Endothelial cell of umbilical vein (primary cell): Measurements from ENCODE around the gene TOLLIP. TPM values are rescaled to one million over a fixed set of nuclear protein-coding genes. Genes with fewer than 3 reads are reported as not detected.

Source experiments
- BruUV-seq: library from RNA; stranded (reverse); fragments of 400-500 nt; replicated peaks from 2 replicates; lab custom pipeline; 2021; lab: Mats Ljungman, UMichigan
- CTCF ChIA-PET: fragments of 300-600, 350-600 bp; sonication (Branson Sonifier 250); formaldehyde crosslinking; loops from one replicate; lab custom pipeline; 2021; ENCODE audit warnings: antibody characterized with exemption, inconsistent platforms; lab: Charles Lee
- POLR2A ChIA-PET: fragments of 300-600, 350-600 bp; sonication (Branson Sonifier 250); formaldehyde crosslinking; loops from one replicate; lab custom pipeline; 2021; ENCODE audit warnings: antibody characterized with exemption, inconsistent platforms; lab: Charles Lee
- DNase-seq: peaks from one replicate; pipeline ENCODE4 v3.0.0-alpha.2; 2011; ENCODE audit warnings: low read depth, low spot score
- FAIRE-seq: peaks from 2 replicates; lab custom pipeline; 2011; peaks lifted over from hg19 to GRCh38; lab: Jason Lieb, UNC
- H2AFZ ChIP-seq: 2 replicates; pipeline ENCODE4 v1.6.0; 2012; ENCODE audit warnings: low read depth, low read length, control low read depth, inconsistent platforms
- H3K27ac ChIP-seq: 2 replicates; pipeline ENCODE4 v1.5.1; 2011; ENCODE audit warnings: low read depth, mild to moderate bottlenecking, control low read depth, low read length, moderate library complexity; ENCODE audit not compliant: insufficient read depth
- H3K27me3 ChIP-seq, 2 experiments: 2 replicates each; pipeline versions ENCODE4 v1.6.0 to v1.6.1; 2011; ENCODE audit warnings: low read length in 2 of 2, mixed read lengths in 1 of 2; ENCODE audit not compliant: control insufficient read depth in 2 of 2, insufficient read depth in 2 of 2
- H3K36me3 ChIP-seq, 2 experiments: 2 replicates in 1 of 2; 3 replicates in 1 of 2; pipeline ENCODE4 v1.5.1; 2011; ENCODE audit warnings: low read length in 2 of 2, mild to moderate bottlenecking in 1 of 2, moderate library complexity in 1 of 2; ENCODE audit not compliant: control insufficient read depth in 2 of 2, insufficient read depth in 2 of 2; ENCODE audit errors: extremely low read depth in 1 of 2
- H3K4me1 ChIP-seq: 3 replicates; pipeline ENCODE4 v1.5.1; 2011; ENCODE audit warnings: mild to moderate bottlenecking, low read length; ENCODE audit not compliant: control insufficient read depth, insufficient read depth; ENCODE audit errors: extremely low read depth
- H3K4me2 ChIP-seq: 2 replicates; pipeline ENCODE4 v1.6.1; 2011; ENCODE audit warnings: low read length, control low read depth, mixed read lengths; ENCODE audit not compliant: insufficient read depth
- H3K4me3 ChIP-seq, 3 experiments: fragments of 200-600 bp in 1 of 3; sonication (generic), shearing (Covaris generic) in 1 of 3; replicated peaks in 1 of 3; 2 replicates each; pipeline ENCODE4 v1.5.1; 2011 to 2016; ENCODE audit warnings: control low read depth in 3 of 3, low read length in 3 of 3, mild to moderate bottlenecking in 2 of 3, inconsistent platforms in 1 of 3, low read depth in 1 of 3, moderate library complexity in 1 of 3; ENCODE audit not compliant: insufficient read depth in 1 of 3
- H3K79me2 ChIP-seq: 2 replicates; pipeline ENCODE4 v1.6.0; 2012; ENCODE audit warnings: low read length, inconsistent platforms; ENCODE audit not compliant: control insufficient read depth, insufficient read depth
- H3K9ac ChIP-seq: replicated peaks from 2 replicates; pipeline ENCODE3; 2011; ENCODE audit warnings: low read length, control low read depth; ENCODE audit not compliant: insufficient read depth; ENCODE audit errors: extremely low read depth
- H3K9me1 ChIP-seq: replicated peaks from 3 replicates; pipeline ENCODE4 v1.6.0; 2011; ENCODE audit warnings: mild to moderate bottlenecking, low read length; ENCODE audit not compliant: control insufficient read depth, insufficient read depth; ENCODE audit errors: extremely low read depth
- H3K9me3 ChIP-seq: replicated peaks from 2 replicates; pipeline ENCODE4 v1.5.1; 2012; ENCODE audit warnings: low read length, inconsistent platforms; ENCODE audit not compliant: control insufficient read depth, insufficient read depth
- H4K20me1 ChIP-seq: replicated peaks from 2 replicates; pipeline ENCODE3; 2011; ENCODE audit warnings: mild to moderate bottlenecking, low read length; ENCODE audit not compliant: control insufficient read depth, insufficient read depth; ENCODE audit errors: extremely low read depth
- CTCF ChIP-seq, 2 donors: IDR thresholded peaks; 1 replicate in 1 of 2; 2 replicates in 1 of 2; pipeline ENCODE4 v1.5.1; 2011; ENCODE audit warnings: low read length in 2 of 2, mild to moderate bottlenecking in 2 of 2, moderate library complexity in 2 of 2, control low read depth in 1 of 2, inconsistent platforms in 1 of 2, low read depth in 1 of 2; ENCODE audit not compliant: insufficient read depth in 1 of 2; ENCODE audit errors: extremely low read depth in 1 of 2
- EZH2 ChIP-seq: IDR thresholded peaks from 2 replicates; pipeline ENCODE4 v1.6.1; 2012; ENCODE audit warnings: borderline replicate concordance, low read depth, mild to moderate bottlenecking, moderate library complexity, low read length, inconsistent platforms; ENCODE audit not compliant: severe bottlenecking
- FOS ChIP-seq: IDR thresholded peaks from 2 replicates; pipeline ENCODE4 v1.6.1; 2011; ENCODE audit warnings: mild to moderate bottlenecking, low read length, moderate library complexity, borderline replicate concordance; ENCODE audit not compliant: insufficient read depth
- GATA2 ChIP-seq: IDR thresholded peaks from 2 replicates; pipeline ENCODE4 v1.7.0; 2011; ENCODE audit warnings: low read depth, mild to moderate bottlenecking, moderate library complexity, mixed read lengths, low read length; ENCODE audit not compliant: insufficient read length, insufficient read depth
- JUN ChIP-seq: IDR thresholded peaks from 2 replicates; pipeline ENCODE4 v1.6.1; 2011; ENCODE audit warnings: borderline replicate concordance, low read depth; ENCODE audit not compliant: insufficient read length, insufficient read depth
- MAX ChIP-seq: IDR thresholded peaks from 2 replicates; pipeline ENCODE4 v1.6.1; 2011; ENCODE audit not compliant: insufficient read depth, insufficient read length
- MYC ChIP-seq: IDR thresholded peaks from one replicate; pipeline ENCODE4 v1.6.1; 2011; ENCODE audit warnings: mild to moderate bottlenecking, low read depth, low read length
- POLR2A ChIP-seq: IDR thresholded peaks from 2 replicates; pipeline ENCODE4 v1.6.1; 2012; ENCODE audit warnings: low read depth, mild to moderate bottlenecking, control low read depth, low read length
- POLR2AphosphoS5 ChIP-seq: IDR thresholded peaks from 2 replicates; pipeline ENCODE4 v1.6.1; 2012; ENCODE audit warnings: low read depth, mild to moderate bottlenecking, control low read depth, low read length, moderate library complexity; ENCODE audit not compliant: insufficient read depth
- dilution Hi-C: fragments of 300-500 bp; cut with MboI; formaldehyde crosslinking; loops from one replicate; pipeline ENCODE4 v1.15.0; 2019; ENCODE audit warnings: low sequenced_read_pairs; ENCODE audit not compliant: extremely low pct_ligation_motif_present
- intact Hi-C: fragments of 100-400 bp; cut with micrococcal nuclease; formaldehyde crosslinking; loops from one replicate; pipeline ENCODE4 v1.10.0; 2022
- polyA plus RNA-seq, 4 experiments: library from polyadenylated mRNA; depleted of rRNA in 3 of 4; stranded (reverse) in 3 of 4; unstranded in 1 of 4; fragments of >200 nt; gene quantifications; 2 replicates each; pipeline versions ENCODE4 v1.2.1 to v1.2.3, GENCODE V29; 2011 to 2012; ENCODE audit warnings: missing spikeins in 1 of 4
- total RNA-seq: library from RNA; stranded (reverse); gene quantifications from 2 replicates; pipeline ENCODE4 v1.2.3, GENCODE V29; 2021

Gene TOLLIP
- total and polyA plus RNA-seq, 2 donors (not counting 3 experiments of a cell fraction or from before 2014, with no cell fraction given) = 49.6 to 64.8 TPM

GRCh38 chr11:1302041-1302460 is 7.4 kb downstream of the TOLLIP start:
- dilution Hi-C loops = no loop called here
- no peaks in the 10 kb centered on the region for H3K27me3 ChIP-seq
- H3K9me1 ChIP-seq = no peaks in the 10 kb centered on the region
- H3K4me3 ChIP-seq = no peak overlapping the region
- ChIA-PET CTCF (no interaction called here), POLR2A (no interaction called here)
- peaks cover 79% of the 10 kb centered on the region for H3K79me2 ChIP-seq
- no peak overlapping the region for H2AFZ ChIP-seq
- no peaks in the 10 kb centered on the region for H4K20me1 ChIP-seq
- no TSS peak for BruUV-seq
- intact Hi-C loops = loop anchor here (2.0 to 10.0 kb wide), 3 partner anchors 83 to 273 kb away; partner anchors contain the start of genes BRSK2 and DUSP8
- H3K9me3 ChIP-seq = no peaks in the 10 kb centered on the region
- DNase-seq = no peak
- no peak overlapping the region for H3K4me2 ChIP-seq
- H3K36me3 ChIP-seq = peaks cover 0 to 4% of the 10 kb centered on the region in 2 experiments
- no peak overlapping the region for H3K9ac ChIP-seq
- no peak for FAIRE-seq
- no peak for TF ChIP-seq MYC
- TF ChIP-seq FOS = no peak
- no peak for TF ChIP-seq CTCF (IDR thresholded peaks at IDR 0.05; ENCODE audit: extremely low read depth in 1 of 2, insufficient read depth in 1 of 2, low read depth in 1 of 2, low read length in 2 of 2)
- no peak for TF ChIP-seq EZH2
- TF ChIP-seq POLR2A = no peak
- TF ChIP-seq POLR2AphosphoS5 = no peak
- TF ChIP-seq MAX = no peak
- TF ChIP-seq GATA2 = no peak
- no peak for TF ChIP-seq JUN
- peaks cover 8% of the 10 kb centered on the region for H3K4me1 ChIP-seq
- no peak overlapping the region for H3K27ac ChIP-seq
